Fibroblast of upper back skin (primary cell): ENCODE data around the gene MPPED2.
A peak's percentile ranks its signal among the peaks of the same experiment; 100 is the strongest.

Source experiments
- DNase-seq: peaks from one replicate; pipeline ENCODE4 v3.0.0-alpha.2; 2013

MPPED2 gene

DNA sequence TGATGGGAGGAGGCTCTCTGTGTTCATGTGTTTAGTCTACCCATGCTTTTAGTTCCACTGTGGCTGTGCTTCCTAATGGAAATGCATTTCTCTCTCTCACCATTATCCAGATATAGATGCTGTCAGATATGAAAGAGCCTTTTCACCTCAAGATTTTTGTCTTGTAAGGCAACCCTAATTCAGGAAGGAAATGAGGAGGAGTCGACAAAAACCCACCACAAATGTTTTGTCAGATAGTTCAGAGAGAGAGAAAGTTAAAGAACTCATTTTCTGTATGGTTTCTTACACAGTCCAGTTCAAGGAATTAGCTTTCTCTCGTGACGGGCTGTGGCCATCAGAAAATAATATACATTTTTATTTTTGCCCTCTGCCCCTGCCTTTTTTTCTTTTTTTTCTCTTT lies 180.8 kb downstream of the MPPED2 start:
- no peak for DNase-seq

DNA sequence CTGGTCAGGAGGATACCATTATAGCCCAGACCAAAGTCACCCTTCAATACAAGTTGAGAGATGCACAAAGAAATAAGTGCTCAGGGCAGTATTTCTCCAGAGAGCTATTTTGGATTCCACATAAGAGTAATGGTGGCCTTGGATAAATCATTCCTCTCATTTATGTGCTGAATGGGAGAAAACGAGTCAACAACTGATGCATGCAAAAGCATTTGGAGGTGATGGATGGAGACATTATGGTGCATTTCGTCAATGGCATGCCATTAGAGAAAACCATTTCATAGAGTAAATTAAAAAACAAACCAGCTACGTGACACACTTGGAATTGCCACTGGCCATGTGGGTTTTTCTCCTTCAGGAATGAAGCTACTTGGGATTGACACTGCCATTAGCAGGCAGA lies 182.0 kb downstream of the MPPED2 start:
- no peak for DNase-seq

DNA sequence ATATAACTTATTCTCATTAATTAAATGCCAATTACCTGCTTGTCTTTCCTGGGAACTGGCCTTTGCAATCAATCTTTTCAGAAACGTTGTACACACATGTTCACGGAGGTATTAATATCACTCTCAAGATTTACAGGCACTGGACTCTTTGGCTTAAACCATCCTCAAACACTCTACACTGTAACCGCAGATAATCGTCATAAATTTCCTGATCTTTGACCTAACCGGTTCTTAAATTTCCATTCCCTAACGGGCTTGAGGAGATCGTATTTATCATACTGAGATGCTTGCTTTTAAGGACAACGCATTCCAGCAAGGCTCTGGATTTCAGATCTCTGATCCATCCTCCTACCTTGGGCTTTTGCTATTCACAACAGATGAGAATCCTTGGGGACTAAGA lies 190.4 kb downstream of the MPPED2 start:
- no peak for DNase-seq

DNA sequence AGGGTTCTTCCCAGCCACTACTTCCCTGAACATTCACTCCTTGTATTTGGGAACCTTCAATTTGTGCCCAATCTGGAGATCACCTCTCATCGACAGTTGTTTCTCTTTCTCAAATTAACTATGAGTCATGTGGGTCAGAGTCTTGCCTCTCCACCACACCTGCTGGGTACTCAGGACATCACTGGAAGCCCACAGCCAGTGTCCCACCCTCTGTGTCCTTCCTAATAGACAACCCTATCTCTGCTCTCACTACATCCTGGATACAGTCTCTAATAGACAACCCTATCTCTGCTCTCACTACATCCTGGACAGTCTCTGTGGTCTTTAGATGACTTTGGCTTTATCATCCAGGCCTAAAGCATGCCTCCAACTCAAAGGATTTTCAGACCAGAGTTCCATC lies 193.1 kb downstream of the MPPED2 start:
- no peak for DNase-seq

DNA sequence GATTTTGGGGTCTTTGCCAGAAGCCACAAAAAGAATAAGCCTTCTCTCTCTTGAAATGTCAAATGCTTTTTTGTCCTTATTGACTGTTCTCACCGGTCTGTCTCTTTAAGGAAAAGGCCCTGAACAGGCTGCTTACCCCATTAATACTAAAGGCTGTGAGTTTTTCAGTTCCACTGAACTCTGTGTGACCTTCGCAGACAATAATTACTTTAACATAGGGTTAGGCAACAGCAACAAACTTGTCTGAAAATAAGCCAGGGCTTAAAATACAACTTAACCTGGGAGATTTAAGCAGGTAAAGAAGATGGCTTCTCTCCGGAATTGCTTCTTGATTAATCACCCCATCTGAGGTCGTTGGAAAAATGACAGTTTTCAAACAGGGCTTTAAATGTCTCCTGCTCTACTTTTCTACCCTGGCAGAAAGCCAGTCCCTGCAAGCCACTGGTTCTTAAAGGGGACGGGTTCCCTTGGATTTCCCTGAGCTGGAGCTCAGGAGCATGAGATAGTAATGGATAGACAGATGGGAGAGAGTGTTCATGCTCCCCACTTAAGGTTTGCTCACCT lies 193.8 kb downstream of the MPPED2 start:
- DNase-seq: peak; percentile 1

DNA sequence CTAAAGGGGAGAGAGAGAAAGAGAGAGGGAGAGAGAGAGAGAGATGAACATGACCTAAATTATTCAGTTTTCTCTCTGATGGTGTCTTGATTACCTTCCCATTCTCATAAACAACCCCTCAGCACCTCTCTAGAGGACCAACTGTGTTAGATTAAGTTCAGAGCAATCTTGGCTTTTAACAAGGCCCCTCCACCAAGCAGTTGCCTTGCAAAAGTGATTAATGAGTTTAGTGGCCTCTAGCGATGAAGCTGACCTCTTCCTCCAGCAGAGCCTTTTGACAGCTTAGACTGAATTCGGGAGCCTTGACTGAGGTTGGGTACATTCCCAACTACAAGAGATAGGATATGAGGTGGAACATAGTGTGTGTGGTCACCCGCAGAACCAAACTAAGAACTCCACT lies 197.2 kb downstream of the MPPED2 start:
- no peak for DNase-seq

DNA sequence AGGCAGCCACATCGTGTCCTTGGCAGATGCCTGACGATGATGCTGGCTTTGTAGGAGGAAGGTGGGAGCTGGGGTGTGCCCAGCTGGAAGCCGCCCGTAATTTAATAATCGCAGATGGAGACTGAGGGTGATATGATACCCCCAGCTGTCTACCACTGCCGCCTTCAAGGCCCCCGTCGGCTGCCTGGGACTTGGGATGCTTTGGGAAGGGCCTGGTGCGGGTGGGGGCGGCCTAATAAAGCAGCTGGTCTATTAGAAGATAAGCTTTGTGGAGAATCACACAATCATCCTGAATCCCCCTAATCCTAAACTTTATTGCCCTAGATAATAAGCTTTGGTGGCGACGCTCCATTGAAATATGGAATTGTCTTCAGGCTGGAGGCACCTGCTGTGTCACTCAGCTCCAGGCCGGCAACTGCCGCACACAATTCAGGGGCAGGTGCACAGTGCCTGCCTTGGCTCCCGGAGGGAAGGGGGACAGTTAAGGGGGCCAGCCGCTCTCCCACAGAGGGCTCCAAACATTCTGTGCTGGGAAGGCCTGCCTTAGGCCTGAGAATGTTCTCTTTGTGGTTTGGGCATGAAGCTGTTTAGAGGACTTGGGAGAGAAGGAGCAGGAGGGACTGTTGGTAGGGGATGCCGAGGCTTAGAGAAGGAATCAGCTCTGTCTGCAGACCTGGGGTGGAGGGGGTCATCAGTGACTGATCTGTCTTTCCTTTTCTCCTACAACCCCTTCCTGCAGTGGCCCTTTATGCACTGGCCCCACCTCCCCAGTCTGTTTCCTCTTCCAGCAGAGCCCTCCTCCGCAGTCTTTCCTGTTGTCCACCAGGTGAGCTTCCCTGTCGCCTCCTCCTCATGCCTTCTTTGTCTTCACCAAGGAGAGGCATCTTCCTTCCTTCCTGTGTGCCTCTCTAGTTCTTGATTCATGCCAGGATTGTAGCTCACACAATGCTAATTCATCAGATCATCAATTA lies 198.0 kb downstream of the MPPED2 start:
- no peak for DNase-seq

DNA sequence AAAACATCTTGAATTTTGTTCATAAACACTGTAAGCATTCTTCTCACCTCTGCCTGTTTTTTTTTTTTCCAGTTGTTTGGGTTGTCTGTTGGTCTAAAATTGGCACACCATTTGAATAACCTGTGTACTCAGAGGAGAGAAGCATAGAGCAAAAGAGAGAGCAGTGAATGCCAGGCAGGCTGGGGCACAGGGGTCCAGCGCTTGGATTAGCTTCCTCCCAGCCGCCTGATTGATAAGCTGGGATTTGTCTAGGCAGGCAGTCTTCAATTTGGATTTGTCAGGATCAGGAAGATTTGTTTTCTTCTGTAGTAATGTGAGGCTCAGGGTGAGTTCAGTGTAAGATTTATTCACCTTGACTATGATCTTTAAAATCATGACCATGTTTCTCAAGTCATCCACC lies 204.3 kb downstream of the MPPED2 start:
- DNase-seq: no peak

DNA sequence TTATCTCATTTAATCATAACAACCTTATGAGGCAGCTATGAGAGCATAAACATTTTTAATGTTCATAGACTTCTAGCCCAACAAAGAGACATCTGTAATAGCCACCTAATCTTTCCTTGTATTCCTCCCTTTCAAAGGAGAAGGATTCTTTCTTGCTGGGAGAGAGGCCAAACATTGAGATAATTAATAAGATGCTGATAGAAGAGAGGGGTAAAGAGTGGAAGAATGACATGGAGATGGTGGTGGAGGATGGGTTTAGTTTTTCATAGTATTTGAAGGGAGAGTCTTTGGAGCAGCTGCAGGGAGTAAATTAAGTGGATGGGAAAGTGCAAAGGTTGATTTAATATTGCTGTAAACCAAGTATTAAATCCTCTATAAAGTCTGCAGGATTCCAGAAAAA lies 205.3 kb downstream of the MPPED2 start:
- DNase-seq: no peak

DNA sequence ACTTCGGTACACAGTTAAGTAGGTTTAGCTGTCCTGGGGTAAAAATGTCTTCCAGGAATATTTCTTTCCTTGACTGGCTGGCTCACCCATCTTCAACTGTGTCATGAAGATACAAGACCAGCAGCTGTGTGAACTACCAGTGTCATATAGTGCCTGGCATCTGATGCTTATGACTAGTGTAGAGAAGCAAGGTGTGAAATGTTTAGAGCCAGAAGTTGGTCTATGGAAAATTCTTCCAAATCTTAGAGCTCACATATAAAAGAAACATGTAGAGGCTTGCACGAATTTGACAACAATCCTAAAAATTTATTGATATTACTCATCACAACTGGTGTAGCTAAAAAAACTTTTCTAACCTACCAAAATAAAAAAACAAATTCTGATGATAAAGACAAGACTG lies 208.8 kb downstream of the MPPED2 start:
- no peak for DNase-seq

DNA sequence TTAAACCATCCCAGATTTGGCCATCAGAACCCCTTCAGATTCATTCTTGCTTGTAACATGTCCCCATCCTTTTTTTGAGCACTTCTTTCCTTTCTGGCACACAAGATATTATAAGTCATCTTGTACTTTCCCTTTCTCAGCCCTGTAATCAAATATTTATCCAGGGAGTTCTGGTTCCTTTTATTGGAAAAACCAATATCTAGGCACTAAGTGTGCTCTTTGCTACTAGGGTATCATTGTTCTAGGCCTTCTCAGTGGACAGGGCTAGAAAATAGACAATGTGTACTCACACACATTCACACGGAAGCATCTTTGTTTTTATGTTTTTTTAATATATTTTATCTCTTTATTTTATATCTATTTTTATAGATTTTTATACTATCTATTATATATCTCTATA lies 216.0 kb downstream of the MPPED2 start:
- DNase-seq: no peak

DNA sequence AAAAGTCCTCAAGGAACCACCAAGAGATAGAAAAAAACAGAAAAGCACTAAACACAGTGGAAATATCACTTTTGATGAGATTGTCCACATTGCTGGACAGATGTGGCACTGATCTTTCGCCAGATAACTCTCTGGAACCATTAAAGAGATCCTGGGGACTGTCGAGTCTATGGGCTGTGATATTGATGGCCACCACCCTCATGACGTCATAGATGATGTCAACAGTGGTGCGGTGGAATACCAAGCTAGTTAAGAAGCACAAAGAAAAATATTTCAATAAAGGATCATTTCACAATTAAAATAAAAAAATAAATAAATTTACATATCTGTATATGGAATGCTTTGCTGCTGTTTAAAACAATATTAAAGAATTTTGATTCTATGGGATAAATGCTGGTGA lies 217.8 kb downstream of the MPPED2 start:
- DNase-seq: no peak

DNA sequence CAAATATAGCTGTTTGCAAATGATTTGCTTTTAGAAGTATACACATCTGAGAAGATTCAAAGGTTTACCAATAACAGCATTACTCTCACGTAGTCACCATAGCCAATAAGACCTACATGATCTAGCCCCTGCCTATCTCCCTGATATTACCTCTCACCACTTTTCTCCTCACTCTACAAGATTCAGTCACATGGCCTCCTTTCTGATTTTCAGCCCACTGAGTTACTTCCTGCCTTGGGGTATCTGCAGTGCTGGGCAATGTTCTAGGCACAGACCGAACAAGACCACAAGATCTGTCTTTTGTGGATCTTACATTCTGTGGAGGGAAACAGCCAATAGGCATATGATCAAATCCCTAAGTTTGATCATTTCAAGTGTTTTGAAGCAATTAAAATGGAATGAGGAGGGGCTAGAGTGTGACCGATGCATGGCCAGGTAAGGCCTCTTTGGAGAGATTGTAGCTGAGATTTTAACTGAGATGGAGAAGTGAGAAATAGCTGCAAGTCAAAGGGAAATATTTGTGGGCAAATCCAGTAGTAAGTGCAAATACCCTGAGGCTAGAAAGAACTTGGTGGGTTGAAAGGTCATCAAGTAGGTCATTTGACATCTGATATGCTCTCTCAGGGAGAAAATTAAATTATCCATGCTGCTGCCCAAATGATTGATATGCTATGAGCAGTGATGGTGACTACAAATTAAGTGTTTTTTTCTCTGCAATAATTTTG lies 220.2 kb downstream of the MPPED2 start:
- DNase-seq: no peak

DNA sequence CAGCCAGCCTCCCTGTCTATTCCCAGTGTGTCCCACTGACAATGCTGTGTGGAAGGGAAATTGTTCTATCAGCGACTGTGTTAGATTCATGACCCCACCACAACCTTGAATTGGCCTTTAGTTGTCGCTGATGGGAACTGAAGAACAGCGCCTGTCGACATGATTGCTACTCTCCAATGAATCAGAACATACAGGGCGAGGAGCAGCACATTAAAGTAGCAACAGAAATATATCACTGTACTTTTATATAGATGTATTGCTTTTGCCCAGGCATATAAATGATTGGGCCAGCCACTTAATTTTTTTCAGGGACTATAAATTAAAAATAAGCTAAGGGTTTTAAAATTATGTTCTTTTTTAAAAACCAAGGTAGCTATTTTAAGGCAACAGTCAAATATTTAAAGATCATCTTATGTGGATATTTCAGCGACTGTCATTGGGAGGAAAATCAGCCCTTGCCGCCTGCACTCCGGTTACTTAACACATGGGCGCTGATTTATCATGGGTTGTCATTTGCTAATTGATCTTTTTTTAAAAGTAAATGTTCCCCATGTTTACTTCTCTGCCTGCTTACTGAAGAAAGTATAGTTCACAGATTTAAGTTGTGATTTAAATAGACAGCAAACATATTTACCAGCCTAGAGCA lies 221.2 kb downstream of the MPPED2 start:
- no peak for DNase-seq

DNA sequence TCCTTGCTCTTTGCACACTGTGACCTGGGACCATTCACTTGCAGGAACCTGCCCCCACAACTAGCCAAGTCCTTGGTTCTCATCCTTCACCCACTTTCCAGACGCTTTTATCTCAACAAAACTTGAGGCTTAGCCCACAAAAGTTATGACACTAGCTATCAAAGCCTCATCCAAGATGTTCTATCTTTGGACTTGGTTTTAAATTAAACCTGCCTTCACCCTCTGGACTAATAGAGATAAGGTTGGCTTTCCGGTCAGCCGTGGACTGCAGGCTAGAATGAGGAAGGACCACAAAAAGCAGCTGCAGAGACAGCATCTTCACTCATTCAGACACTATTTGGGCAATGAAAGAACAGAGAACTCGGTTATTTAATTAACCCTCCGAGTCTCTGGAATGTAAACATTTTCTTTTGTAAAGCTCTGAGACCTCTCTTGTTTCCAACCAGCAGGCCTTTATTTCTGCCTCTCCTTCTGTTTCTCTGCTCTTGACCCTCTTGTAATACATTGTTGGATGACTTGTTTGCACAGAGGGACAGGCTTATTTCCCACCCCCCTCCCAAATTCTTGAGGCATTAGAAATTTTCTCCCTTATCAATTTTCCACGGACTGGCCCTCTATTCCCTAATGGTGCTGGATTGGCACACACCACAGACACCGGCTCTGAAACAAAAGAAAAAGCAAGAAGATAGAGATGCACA lies 221.9 kb downstream of the MPPED2 start:
- DNase-seq: no peak

DNA sequence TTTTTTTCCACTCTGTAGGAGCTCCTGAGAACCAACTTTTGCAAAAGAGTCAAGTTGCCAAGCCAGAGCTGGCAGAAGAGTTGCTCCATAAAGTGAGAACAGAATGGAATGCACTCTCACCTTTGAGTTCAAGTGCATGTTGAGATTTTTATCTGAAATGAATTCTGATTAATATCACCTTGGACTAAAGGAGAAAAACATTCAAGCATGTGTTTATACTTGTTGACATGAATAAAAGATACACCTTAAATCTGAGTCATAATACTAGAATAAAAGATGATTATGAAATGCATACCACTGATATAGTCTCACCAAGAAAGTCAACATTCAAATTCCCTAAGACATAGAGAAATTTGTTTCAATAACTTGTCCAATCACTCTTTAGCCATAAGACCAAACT lies 225.4 kb downstream of the MPPED2 start:
- no peak for DNase-seq
